Measurements from ENCODE around the gene RAB1B.

The RAB1B gene

DNA sequence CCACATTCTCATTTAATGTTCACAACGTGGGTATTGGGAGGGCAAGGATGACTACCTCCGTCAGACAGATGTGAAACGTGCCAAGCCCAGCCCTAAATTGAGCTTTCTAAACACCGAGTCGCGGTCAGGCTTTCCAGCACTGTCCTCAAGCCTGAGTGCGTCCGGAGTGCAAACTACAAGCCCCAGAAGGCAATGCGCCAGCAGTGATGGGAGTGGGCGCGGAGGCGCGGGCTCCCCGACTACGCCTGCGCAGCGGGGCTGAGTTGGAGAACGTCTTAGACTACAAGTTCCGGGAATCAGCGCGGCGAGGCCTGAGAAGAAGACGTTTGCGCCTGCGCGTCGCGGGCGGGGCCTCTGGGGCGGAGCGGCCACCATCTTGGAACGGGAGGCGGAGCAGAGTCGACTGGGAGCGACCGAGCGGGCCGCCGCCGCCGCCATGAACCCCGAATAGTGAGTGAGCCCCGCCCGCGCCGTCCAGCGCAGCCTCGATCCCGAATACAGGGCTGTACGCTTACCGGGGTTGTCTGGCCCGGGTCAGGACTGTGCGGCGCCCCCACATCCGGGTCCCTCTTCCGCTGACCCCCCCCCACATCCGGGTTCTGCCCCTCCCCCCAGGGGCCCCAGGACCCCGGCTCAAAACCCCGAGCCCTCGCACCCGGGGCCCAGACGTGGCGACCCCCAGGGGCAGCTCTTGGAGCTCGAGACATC, at the start of gene RAB1B:
TSS of gene RAB1B (plus strand) at position 396 of the 708 bp plus-strand sequence. CDS start at position 437, 41 bp downstream.
- TF ChIP-seq, protein P1, sequence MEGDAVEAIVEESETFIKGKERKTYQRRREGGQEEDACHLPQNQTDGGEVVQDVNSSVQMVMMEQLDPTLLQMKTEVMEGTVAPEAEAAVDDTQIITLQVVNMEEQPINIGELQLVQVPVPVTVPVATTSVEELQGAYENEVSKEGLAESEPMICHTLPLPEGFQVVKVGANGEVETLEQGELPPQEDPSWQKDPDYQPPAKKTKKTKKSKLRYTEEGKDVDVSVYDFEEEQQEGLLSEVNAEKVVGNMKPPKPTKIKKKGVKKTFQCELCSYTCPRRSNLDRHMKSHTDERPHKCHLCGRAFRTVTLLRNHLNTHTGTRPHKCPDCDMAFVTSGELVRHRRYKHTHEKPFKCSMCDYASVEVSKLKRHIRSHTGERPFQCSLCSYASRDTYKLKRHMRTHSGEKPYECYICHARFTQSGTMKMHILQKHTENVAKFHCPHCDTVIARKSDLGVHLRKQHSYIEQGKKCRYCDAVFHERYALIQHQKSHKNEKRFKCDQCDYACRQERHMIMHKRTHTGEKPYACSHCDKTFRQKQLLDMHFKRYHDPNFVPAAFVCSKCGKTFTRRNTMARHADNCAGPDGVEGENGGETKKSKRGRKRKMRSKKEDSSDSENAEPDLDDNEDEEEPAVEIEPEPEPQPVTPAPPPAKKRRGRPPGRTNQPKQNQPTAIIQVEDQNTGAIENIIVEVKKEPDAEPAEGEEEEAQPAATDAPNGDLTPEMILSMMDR (IDR thresholded peaks at IDR 0.05; ENCODE audit: insufficient read depth, low read length, missing control alignments): no peak
- H3K4me3 ChIP-seq (ENCODE audit: low read depth, low read length): peak within 1 kb of the TSS; percentile 96
- ChIA-PET POLR2A (interaction anchor here (0.5 to 2.1 kb wide), 4 partner anchors 12 to 1047 kb away, joined by 3 to 15 read pairs (median 4); partner anchors contain the start of gene YIF1A), CTCF (interaction anchor here (0.7 to 10.3 kb wide), 13 partner anchors 14 to 380 kb away, joined by 3 to 144 read pairs (median 4); partner anchors contain the start of genes CD248, FIBP, RIN1 and YIF1A)
- peak; percentile 92 for DNase-seq (ENCODE audit: low read depth, low spot score)

DNA sequence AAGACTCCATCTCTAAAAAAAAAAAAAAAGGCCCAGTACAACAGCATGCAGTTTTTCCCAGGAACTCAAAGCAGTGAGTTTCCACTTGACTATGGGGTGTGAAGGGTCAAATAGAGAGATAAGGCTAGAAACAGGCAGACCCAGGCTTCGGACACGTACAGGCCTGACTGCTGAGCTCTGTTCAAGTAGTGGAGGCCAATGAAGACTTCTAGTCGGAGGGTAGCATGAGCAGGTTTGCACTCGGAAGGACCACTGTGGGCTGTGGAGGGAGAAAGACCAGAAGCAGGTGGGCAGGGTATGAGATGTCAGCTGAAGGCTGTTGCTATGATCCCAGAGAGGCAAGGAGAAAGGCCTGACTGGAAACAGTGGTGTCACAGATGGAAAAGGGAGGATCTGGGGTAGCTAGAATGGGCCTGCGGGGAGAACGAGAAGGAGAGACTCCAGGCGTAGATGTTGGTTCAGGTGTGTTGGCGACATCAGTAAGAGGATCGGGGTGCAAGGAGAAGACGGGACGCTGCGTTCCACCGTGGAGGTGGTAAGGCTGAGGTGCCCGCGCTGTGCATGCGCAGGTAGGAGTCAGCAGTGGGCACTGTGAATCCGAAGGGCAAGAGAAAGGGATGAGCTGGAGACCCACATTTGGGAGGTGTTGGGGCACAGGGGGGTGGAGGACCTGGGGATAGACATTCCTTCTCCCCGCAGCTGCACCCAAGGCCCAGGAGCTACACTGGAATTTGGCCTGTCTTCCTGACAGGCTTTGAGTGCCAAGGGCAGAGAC, 49.4 kb upstream of the RAB1B start:
- CTCF ChIA-PET: interaction anchor here (0.9 to 9.9 kb wide), 6 partner anchors 9 to 151 kb away, joined by 3 to 130 read pairs (median 3); no protein-coding TSS in a partner anchor
- H3K4me3 ChIP-seq (ENCODE audit: low read depth, low read length): no peak overlapping the region
- TF ChIP-seq, protein P1 (IDR thresholded peaks at IDR 0.05; ENCODE audit: insufficient read depth, low read length, missing control alignments): no peak
- DNase-seq (ENCODE audit: low read depth, low spot score): no peak
- POLR2A ChIA-PET: no interaction called here

DNA sequence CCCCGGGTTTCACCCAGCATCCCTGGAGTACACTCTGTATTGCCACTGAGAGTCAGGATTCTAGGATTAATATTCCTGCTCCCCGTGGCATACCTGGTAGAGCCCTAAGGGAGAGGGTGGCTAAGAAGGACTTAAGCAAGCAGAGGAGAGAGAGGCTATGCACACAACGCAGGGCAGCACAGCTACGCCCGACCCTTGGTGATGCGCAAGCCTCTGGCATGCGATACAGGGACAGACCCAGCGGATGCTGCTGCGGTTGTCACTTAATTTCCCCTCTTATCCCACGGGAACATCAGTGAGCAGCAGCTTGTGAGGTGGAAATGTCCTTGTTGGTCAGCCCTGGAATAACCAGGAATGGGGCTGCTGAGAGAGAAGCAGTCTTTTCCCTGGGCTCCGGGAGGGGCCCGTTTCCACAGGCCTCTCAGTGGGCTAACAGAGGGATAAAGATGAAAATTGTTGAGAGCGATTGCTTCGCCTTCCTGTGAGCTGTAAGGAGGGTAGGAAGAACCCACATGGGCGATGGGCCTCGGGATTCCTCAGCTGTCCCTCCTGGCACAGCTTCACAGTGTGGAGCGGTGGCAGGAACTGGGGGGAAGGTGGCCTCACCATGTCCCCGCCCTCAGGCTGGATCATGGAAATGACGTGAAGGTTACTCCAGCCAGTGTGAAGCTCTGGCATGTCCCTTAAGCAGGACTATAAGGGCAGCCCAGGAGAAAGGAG, 48.4 kb upstream of the RAB1B start:
- POLR2A ChIA-PET: no interaction called here
- CTCF ChIA-PET: interaction anchor here (0.9 to 9.9 kb wide), 9 partner anchors 12 to 152 kb away, joined by 3 to 130 read pairs (median 5); no protein-coding TSS in a partner anchor
- TF ChIP-seq, protein P1 (IDR thresholded peaks at IDR 0.05; ENCODE audit: insufficient read depth, low read length, missing control alignments): no peak

DNA sequence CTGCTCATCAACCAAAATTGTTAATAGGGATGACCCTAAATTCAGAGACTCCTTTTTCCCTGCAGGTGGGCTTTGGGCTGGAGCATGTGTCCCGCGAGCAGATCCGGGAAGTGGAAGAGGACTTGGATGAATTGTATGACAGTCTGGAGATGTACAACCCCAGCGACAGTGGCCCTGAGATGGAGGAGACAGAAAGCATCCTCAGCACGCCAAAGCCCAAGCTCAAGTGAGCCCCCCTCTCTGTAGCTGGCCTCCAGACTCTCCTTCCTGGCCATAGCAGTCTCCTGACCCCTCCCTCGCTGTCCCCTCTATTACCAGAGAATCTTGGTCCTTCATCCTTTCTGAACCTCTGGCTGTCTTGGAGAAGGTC, 47.9 kb upstream of the RAB1B start:
- no peak overlapping the region for H3K4me3 ChIP-seq (ENCODE audit: low read depth, low read length)
- ChIA-PET POLR2A (no interaction called here), CTCF (interaction anchor here (1.1 to 9.9 kb wide), 14 partner anchors 7 to 166 kb away, joined by 3 to 130 read pairs (median 5); no protein-coding TSS in a partner anchor)
- no peak for DNase-seq (ENCODE audit: low read depth, low spot score)
- TF ChIP-seq, protein P1 (IDR thresholded peaks at IDR 0.05; ENCODE audit: insufficient read depth, low read length, missing control alignments): no peak

More for the DNA sequence above, 48.4 kb upstream of the RAB1B start:
- no peak for DNase-seq (ENCODE audit: low read depth, low spot score)
- H3K4me3 ChIP-seq (ENCODE audit: low read depth, low read length): no peak overlapping the region

DNA sequence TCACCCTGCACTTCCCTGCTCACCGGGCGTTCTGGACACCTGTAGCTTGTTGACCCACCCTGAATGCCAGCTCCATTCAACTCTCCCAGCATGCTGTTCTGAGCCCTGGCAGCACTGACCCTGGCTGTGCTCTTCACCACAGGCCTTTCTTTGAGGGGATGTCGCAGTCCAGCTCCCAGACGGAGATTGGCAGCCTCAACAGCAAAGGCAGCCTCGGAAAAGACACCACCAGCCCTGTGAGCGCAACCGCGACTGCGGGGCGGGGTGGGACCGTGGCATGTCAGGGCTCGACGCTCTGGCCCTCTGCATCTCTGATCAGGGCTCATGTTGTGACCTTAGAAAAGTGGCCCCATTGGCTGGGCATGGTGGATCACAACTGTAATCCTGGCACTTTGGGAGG, 47.4 kb upstream of the RAB1B start:
- H3K4me3 ChIP-seq (ENCODE audit: low read depth, low read length): no peak overlapping the region
- TF ChIP-seq, protein P1 (IDR thresholded peaks at IDR 0.05; ENCODE audit: insufficient read depth, low read length, missing control alignments): no peak
- CTCF ChIA-PET: interaction anchor here (0.9 to 9.9 kb wide), 23 partner anchors 8 to 176 kb away, joined by 3 to 130 read pairs (median 9); no protein-coding TSS in a partner anchor
- DNase-seq (ENCODE audit: low read depth, low spot score): no peak
- POLR2A ChIA-PET: no interaction called here
